GM12875 (cell line): ENCODE results near the gene MGAT5.

Experiments
- H3K4me3 ChIP-seq: one replicate; pipeline ENCODE4 v1.5.1; 2011; ENCODE audit warnings: low read depth, low read length, control low read depth
- TF ChIP-seq, protein P1 (sequence below): IDR thresholded peaks from 2 replicates; pipeline ENCODE4 v1.5.1; 2011; ENCODE audit warnings: low read depth, mild to moderate bottlenecking, control low read depth, inconsistent platforms, low read length, moderate library complexity, borderline replicate concordance; ENCODE audit not compliant: insufficient read depth

MGAT5 gene

GRCh38 chr2:134234535-134234934 lies 19.3 kb upstream of the MGAT5 start:
- TF ChIP-seq, protein P1, sequence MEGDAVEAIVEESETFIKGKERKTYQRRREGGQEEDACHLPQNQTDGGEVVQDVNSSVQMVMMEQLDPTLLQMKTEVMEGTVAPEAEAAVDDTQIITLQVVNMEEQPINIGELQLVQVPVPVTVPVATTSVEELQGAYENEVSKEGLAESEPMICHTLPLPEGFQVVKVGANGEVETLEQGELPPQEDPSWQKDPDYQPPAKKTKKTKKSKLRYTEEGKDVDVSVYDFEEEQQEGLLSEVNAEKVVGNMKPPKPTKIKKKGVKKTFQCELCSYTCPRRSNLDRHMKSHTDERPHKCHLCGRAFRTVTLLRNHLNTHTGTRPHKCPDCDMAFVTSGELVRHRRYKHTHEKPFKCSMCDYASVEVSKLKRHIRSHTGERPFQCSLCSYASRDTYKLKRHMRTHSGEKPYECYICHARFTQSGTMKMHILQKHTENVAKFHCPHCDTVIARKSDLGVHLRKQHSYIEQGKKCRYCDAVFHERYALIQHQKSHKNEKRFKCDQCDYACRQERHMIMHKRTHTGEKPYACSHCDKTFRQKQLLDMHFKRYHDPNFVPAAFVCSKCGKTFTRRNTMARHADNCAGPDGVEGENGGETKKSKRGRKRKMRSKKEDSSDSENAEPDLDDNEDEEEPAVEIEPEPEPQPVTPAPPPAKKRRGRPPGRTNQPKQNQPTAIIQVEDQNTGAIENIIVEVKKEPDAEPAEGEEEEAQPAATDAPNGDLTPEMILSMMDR = no peak
- no peak overlapping the region for H3K4me3 ChIP-seq

DNA sequence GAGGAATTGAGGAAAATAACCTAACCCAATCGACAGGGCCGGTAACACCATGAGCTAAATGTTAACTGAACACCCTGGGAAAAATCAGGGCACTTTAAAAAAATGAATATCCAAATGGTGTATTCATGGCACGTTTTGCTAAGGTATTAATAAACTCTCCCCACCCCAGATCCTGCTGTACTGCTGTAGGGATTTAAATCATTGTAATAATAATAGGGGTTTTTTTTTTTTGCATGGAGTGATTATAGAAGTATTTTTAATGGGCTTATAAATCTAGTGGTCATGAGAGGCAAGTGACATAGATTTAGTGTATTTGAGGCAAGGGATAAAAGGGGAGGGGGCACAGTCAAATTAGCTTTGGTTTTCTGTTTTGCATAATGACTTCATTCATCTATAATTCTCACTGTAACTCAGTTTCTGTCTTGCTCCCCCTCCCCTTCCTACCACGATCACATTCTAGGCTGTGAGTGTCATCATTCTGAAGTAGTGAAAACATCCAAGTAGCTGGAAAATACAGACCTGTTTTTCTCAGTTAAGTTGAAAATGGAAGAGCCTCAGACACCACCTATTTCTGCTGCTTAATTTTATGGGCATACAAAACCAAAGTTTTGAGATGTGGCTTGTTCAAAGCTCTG lies 18.2 kb upstream of the MGAT5 start:
- TF ChIP-seq, protein P1 = no peak
- H3K4me3 ChIP-seq = no peak overlapping the region

DNA sequence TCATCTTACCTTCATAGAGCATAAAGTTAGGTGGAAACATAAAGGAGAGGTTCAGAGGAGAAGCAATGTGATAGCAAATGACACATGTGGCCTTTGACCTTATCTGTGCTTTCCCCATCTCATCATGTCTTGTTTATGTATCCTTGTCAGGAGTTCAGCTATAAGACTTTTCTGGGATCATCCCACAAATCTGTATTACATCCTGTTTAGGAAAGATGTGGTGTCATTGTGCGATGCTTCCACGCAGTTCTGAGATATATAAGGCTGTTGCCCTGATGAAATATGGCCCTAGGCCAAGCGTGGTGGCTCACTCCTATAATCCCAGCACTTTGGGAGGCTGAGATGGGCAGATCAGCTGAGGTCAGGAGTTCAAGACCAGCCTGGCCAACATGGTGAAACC lies 15.5 kb upstream of the MGAT5 start:
- TF ChIP-seq, protein P1 = no peak
- H3K4me3 ChIP-seq = no peak overlapping the region

- H3K4me3 ChIP-seq = no peak overlapping the region
- TF ChIP-seq, protein P1 = no peak
Observed at GRCh38 chr2:134240061-134240460, 13.8 kb upstream of the MGAT5 start.

GRCh38 chr2:134241911-134242310 lies 12.0 kb upstream of the MGAT5 start:
- TF ChIP-seq, protein P1 = no peak

GRCh38 chr2:134243244-134243643 lies 10.6 kb upstream of the MGAT5 start:
- H3K4me3 ChIP-seq = no peak overlapping the region
- TF ChIP-seq, protein P1 = no peak

More at GRCh38 chr2:134241911-134242310, 12.0 kb upstream of the MGAT5 start:
- no peak overlapping the region for H3K4me3 ChIP-seq

DNA sequence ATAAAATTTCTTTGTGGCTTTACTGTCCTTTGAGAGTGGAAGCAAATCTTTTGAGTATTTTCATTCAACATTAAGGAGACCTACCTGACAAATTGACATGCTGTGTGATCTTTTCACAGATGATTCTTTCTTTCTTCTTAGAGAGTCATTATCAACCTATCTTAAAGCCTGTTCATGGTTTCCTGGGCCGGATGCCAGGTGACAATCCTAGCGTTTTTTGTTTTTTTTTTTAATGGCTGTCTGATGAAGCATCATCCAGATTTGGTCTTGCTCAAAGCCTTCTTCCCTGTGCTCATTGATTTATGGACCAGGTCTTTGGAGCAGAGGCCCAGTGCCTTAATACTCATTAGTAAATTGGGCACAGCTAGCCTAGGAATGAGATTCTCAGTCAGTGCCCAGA lies 9.8 kb upstream of the MGAT5 start:
- no peak overlapping the region for H3K4me3 ChIP-seq
- TF ChIP-seq, protein P1 = no peak
